LoVo (cell line): Measurements from ENCODE around the gene ADGRG6.
"Not testable (repeated sequence)": the region's sequence is repeated elsewhere in the genome, so short reads cannot be mapped to it uniquely, and the experiment has no call there.

ENCODE experiments used
- DNase-seq: peaks from one replicate; pipeline ENCODE4 v3.0.0-alpha.2; 2016; ENCODE audit warnings: low spot score

The ADGRG6 gene

DNA sequence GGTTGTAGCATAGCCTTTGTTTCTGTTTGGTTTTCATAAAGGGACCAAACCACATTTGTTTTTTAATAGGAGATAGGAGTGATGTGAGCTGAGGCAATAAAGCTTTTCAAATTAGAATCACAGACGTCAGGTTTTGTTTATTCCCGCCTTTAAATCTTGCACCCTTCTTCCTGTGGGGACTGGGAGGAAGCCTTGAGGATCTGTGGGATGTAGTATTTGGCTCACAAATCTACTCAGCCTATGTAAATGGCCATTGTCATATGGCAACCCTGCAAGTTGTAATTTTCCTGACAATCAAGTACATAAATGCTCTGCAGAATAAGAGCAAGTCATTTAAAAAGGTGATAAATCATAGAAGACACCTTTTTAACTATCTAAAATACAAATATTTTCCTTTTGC is 110.4 kb downstream of the ADGRG6 start:
- DNase-seq: no peak

DNA sequence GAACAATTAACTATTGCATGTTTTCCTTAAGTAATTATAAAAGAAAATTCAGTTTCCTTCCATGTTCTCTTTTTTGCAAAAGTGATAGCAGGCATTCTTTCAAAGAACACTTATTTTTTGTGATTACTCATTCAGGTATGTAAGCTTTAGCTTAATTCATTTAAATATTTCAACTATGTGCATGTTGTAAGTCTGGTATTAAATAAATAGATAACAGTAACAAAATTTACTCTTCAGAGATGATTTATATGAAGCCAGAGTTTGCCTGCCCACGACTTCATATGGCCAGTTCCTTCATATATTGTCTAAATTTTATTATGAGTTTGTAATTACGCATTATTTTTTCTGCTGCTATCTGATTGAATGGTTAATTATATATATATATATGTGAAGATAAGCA is 110.9 kb downstream of the ADGRG6 start:
- DNase-seq: no peak

DNA sequence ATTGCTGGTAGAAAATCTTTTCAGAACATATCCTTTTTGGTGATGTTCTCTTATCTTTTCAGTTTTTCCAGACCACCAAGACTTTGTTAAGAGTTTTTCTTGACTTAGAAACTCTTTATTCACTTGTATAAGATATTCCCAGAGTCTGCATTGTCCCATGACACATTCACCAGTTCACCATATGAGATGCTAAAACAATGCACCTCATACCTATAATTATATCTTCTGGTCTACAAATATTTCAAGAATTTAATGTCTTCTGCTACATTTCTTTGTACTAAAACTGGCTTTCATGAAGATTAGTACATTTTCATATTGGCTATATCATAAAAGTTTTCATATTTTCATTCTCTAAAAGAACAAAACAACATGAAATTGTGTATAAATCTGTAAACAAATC is 111.3 kb downstream of the ADGRG6 start:
- no peak for DNase-seq

- DNase-seq: no peak
Observed at GRCh38 chr6:142414462-142415250, 112.8 kb downstream of the ADGRG6 start.

DNA sequence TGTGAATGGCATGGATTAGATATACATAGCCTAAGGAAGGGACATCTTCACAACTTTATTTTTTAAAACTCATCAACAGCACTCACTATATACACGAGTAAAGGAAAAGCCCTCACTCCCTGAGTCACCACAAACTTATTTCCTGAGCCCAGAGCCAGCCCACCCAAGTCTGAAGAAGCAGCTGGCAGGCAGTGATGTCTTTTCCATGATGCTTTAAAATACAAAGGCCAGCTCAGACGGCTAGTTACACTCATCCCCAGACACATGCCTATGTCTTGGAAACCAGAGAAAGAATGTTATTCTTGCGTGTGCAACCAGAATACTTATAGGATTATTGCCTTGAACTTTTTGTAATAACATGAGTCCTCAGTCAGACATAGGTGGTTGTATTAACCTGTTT is 114.4 kb downstream of the ADGRG6 start:
- no peak for DNase-seq

DNA sequence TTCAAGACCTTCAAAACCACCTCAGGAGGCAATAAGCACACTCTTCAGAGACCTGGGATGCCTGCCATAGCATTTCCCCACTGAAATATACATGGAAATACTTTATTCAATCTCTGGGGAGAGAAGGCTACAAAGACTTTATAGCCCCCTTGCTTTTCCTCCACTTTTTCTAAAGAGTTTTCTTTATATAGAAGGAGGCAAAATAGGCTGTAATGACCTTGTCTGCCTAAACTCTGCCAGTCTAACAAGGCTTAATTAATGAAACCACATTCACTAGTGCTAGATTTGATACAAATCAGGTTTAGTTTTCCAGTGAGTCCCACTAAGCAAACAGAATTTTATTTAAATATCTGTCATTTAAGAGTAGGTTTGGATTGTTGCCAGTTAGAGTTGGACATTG is 114.9 kb downstream of the ADGRG6 start:
- DNase-seq: no peak

GRCh38 chr6:142417331-142417750 is 115.5 kb downstream of the ADGRG6 start:
- DNase-seq: no peak

- DNase-seq: no peak
Observed at GRCh38 chr6:142419071-142419470, 117.3 kb downstream of the ADGRG6 start.

- DNase-seq: no peak
Observed at GRCh38 chr6:142420802-142421201, 119.0 kb downstream of the ADGRG6 start.

- no peak for DNase-seq
Observed at GRCh38 chr6:142421285-142422117, 119.7 kb downstream of the ADGRG6 start.

DNA sequence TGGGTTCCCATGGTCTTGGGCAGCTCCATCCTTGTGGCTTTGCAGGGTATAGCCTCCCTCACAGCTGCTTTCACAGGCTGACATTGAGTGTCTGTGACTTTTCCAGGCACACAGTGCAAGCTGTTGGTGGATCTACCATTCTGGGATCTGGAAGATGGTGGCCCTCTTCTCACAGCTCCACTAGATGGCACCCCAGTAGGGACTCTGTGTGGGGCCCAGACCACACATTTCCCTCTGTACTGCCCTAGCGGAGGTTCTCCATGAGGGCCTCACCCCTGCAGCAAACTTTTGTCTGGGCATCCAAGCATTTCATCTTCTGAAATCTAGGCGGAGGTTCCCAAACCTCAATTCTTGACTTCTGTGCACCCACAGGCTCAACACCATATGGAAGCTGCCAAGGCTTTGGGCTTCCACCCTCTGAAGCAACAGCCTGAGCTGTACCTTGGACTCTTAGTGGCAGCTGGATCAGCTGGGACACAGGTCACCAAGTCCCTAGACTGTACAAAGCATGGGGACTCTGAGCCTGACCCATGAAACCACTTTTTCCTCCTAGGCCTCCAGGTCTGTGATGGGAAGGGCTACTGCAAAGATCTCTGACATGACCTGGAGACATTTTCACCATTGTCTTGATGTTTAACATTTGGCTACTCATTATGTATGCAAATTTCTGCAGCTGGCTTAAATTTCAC is 124.8 kb downstream of the ADGRG6 start:
- not testable (repeated sequence) for DNase-seq

- not testable (repeated sequence) for DNase-seq
Observed at GRCh38 chr6:142428468-142428867, 126.7 kb downstream of the ADGRG6 start.

DNA sequence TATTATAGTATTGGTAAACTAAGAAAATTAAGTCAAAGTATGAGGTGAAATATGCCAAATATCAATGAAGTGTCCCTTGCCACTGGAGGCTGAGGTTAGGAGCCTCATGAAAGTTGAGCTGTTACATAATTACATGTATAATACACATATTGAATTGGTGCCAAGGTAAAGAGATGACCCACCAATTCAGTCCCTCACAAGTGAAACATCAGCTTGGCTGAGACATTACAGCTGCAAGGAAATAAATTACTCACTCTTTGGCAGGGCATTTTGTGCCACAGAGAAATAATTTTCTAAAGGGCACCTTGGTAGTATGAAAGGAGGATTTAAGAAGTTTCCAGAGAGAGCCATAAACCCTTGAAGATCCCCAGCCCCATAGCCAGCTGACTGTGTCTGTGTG is 127.4 kb downstream of the ADGRG6 start:
- no peak for DNase-seq

- DNase-seq: no peak
Observed at GRCh38 chr6:142433419-142433818, 131.6 kb downstream of the ADGRG6 start.

GRCh38 chr6:142438898-142439297 is 137.1 kb downstream of the ADGRG6 start:
- no peak for DNase-seq

DNA sequence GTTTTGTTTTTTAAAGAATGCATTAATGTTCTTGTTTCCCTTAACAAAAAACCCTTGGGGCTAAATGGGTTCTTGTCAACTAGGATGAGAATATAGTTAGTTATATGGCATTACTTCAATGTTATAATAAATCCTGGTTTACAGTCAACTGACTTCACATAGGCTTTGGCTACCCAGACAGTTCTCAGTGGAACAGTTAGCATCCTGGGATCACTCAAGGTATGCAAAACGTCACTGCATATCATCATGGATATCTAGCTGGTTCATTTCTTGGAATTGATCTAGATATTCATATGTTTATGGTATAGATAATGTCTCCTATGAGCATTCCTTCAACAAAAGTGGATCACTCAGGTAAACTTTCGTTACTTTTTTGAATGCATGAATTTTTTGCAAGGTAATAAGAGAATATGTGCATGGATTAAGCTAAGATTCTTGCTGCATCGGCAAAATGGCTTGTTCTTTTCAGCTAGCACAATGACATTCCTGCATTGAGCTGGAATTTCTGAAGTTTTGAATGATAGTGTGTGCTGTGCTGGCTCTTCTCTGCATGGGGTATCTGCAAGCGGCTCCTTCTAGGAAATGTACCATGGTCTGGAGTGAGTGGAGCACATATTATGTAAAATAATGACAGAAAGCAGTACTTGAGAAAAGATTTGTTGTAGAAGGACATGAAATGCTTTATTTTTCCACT is 138.9 kb downstream of the ADGRG6 start:
- DNase-seq: no peak

- DNase-seq: no peak
Observed at GRCh38 chr6:142441716-142442115, 139.9 kb downstream of the ADGRG6 start.

- DNase-seq: no peak
Observed at GRCh38 chr6:142443102-142443501, 141.3 kb downstream of the ADGRG6 start.

DNA sequence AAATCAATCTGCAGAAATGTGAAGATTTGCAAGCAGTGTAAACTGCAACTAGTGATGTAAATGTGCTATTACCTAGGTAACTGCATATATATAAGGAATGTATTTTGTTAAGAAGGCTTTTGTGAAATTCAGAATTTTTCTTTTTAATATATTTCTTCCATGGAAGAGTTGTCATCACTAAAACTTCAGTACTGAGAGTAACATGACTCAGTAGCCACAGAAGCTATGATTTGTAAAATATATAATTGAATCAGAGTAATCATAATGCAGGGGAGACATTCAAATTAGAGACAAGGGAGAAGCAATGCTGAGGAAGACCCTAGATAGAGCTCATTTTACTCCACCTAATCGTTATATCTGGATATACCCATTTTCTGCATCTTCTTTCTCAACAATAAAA is 141.7 kb downstream of the ADGRG6 start:
- no peak for DNase-seq

DNA sequence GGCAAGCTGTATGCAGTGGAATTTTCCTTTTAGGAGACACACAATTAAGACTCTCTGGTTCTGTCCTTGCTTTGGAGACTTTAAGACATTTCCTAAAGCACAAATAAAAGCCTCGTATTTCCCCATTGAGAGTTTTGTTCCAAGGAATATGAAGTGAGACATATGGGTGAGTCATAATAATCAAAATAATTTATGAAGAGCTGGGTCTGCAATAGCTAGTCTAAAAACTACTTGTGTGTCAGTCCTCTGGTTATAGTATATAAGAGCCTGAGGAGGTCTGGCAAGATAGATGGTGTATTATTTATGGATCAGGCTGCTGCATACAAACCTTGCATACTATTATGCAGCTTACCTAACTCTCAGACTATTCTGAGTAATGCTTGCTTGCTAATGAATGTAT is 142.6 kb downstream of the ADGRG6 start:
- DNase-seq: no peak

DNA sequence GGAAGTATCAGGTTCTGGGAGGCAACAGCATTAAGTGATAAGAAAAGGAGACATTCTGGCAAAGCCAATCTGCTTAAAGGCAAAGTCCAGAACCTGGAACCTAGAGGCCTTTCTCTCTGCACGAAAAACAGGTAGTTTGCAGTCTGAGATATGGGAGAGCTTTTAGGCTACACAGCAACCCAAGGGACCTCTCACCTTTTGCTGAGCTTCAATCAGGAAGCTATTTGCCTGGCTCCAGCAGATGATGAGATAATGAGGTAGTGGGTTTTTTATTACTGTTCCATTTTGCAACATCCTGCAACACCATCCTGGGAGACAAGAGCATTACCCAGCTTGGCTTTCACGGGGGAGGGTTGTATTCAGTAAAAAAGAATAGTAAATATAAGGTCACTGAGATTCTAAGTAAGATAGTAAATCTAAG is 143.1 kb downstream of the ADGRG6 start:
- no peak for DNase-seq

DNA sequence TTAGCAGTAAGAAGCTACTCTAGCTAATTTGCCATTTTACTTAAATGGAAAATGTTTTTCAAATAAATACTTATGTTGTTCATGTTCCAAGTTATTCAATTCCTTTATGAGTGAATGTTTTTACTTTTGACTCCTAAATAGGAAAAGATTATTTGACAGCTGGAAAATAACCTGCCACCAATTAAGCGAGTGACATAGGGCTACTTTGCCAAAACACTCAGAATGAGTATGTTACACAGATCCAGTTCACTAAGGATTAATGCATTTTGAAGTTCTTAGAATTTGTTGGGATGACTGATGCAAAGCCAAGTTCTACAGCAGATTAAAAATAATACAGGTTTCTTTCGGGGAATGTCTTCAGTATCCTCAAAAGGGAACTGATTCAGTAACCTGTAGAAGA is 144.4 kb downstream of the ADGRG6 start:
- DNase-seq: no peak
